Mesendoderm (in vitro differentiated cells): Measurements from ENCODE around the gene PDE9A.

Experiments used
- DNase-seq: peaks from one replicate; pipeline ENCODE4 v3.0.0; 2013
- H2AK5ac ChIP-seq: 2 replicates; pipeline ENCODE4 v1.6.1; 2013; ENCODE audit warnings: low read length, inconsistent platforms
- H2BK120ac ChIP-seq: 2 replicates; pipeline ENCODE4 v1.6.1; 2013; ENCODE audit warnings: low read depth, mild to moderate bottlenecking, low read length, moderate library complexity, mixed read lengths
- H2BK15ac ChIP-seq: replicated peaks from 2 replicates; pipeline ENCODE4 v1.6.1; 2013; ENCODE audit warnings: low read depth, mild to moderate bottlenecking, moderate library complexity
- H2BK5ac ChIP-seq: 2 replicates; pipeline ENCODE4 v1.6.1; 2013; ENCODE audit warnings: low read length, inconsistent platforms
- H3K18ac ChIP-seq: 2 replicates; pipeline ENCODE4 v1.6.1; 2013; ENCODE audit warnings: mild to moderate bottlenecking, low read length, mixed read lengths
- H3K23ac ChIP-seq: one replicate; pipeline ENCODE4 v1.6.1; 2013; ENCODE audit warnings: low read length
- H3K27ac ChIP-seq: 2 replicates; pipeline ENCODE4 v1.5.1; 2013; ENCODE audit warnings: low read depth, mild to moderate bottlenecking, inconsistent platforms, low read length, moderate library complexity
- H3K27me3 ChIP-seq: 2 replicates; pipeline ENCODE4 v1.6.1; 2013; ENCODE audit warnings: low read length, control low read depth, mild to moderate bottlenecking, inconsistent platforms; ENCODE audit not compliant: insufficient read depth, poor library complexity
- H3K36me3 ChIP-seq: 2 replicates; pipeline ENCODE4 v1.6.1; 2013; ENCODE audit warnings: low read length, inconsistent platforms; ENCODE audit not compliant: control insufficient read depth, insufficient read depth
- H3K4ac ChIP-seq: one replicate; pipeline ENCODE4 v1.6.1; 2013; ENCODE audit warnings: low read depth, mild to moderate bottlenecking, low read length, moderate library complexity
- H3K4me1 ChIP-seq: 2 replicates; pipeline ENCODE4 v1.6.1; 2013; ENCODE audit warnings: low read depth, low read length, inconsistent platforms; ENCODE audit not compliant: control insufficient read depth
- H3K4me2 ChIP-seq: 2 replicates; pipeline ENCODE4 v1.6.1; 2013; ENCODE audit warnings: low read length
- H3K4me3 ChIP-seq: 2 replicates; pipeline ENCODE4 v1.5.1; 2013; ENCODE audit warnings: mild to moderate bottlenecking, low read length
- H3K56ac ChIP-seq: one replicate; pipeline ENCODE4 v1.6.1; 2013; ENCODE audit warnings: low read length
- H3K79me1 ChIP-seq: 2 replicates; pipeline ENCODE4 v1.6.1; 2013; ENCODE audit warnings: low read length, inconsistent platforms
- H3K79me2 ChIP-seq: 2 replicates; pipeline ENCODE4 v1.6.1; 2013; ENCODE audit warnings: mild to moderate bottlenecking, low read length; ENCODE audit not compliant: control insufficient read depth, insufficient read depth
- H3K9ac ChIP-seq: 2 replicates; pipeline ENCODE4 v1.6.1; 2013; ENCODE audit warnings: low read length, inconsistent platforms
- H4K5ac ChIP-seq: one replicate; pipeline ENCODE4 v1.6.1; 2013; ENCODE audit warnings: low read length
- H4K8ac ChIP-seq: one replicate; pipeline ENCODE4 v1.6.1; 2013; ENCODE audit warnings: low read depth, mild to moderate bottlenecking, control low read depth, low read length, moderate library complexity
- WGBS: extraction: QIAGEN DNeasy Blood & Tissue Kit; methylation state at CpG from one replicate; pipeline ENCODE4 v1.1.7; 2013; ENCODE audit warnings: low lambda C conversion rate, missing lambda C conversion rate; ENCODE audit not compliant: insufficient coverage; ENCODE audit errors: extremely low coverage; 5-methylcytosine and 5-hydroxymethylcytosine counted together

Gene PDE9A

GRCh38 chr21:42619841-42620240, 33.6 kb upstream of the PDE9A start:
- no CpG with 5 or more reads among the region's 6 CpGs for WGBS
- H3K9ac ChIP-seq = no peak overlapping the region

GRCh38 chr21:42621166-42621818, 32.1 kb upstream of the PDE9A start:
- Histone ChIP-seq H3K18ac (no peak overlapping the region), H3K4me3 (no peak overlapping the region), H3K23ac (no peak overlapping the region), H4K8ac (no peak overlapping the region), H3K9ac (no peak overlapping the region), H2BK5ac (no peak overlapping the region), H2AK5ac (no peak overlapping the region), H4K5ac (no peak overlapping the region), H3K79me2 (no peaks in the 10 kb centered on the region), H3K27ac (no peak overlapping the region), H3K4me1 (no peaks in the 10 kb centered on the region), H3K27me3 (no peaks in the 10 kb centered on the region), H3K56ac (no peak overlapping the region), H3K79me1 (no peaks in the 10 kb centered on the region), H3K36me3 (no peaks in the 10 kb centered on the region), H2BK120ac (no peak overlapping the region), H3K4me2 (no peak overlapping the region), H2BK15ac (no peak overlapping the region), H3K4ac (no peak overlapping the region)
- no CpG with 5 or more reads among the region's 15 CpGs for WGBS
- no peak for DNase-seq

More at GRCh38 chr21:42619841-42620240, 33.6 kb upstream of the PDE9A start:
- Histone ChIP-seq H3K4me1 (no peaks in the 10 kb centered on the region), H3K18ac (no peak overlapping the region), H4K8ac (no peak overlapping the region), H3K27me3 (no peaks in the 10 kb centered on the region), H4K5ac (no peak overlapping the region), H3K56ac (no peak overlapping the region), H3K4ac (no peak overlapping the region), H2BK5ac (no peak overlapping the region), H2BK15ac (no peak overlapping the region), H3K4me3 (no peak overlapping the region), H3K36me3 (no peaks in the 10 kb centered on the region), H3K79me1 (no peaks in the 10 kb centered on the region), H3K79me2 (no peaks in the 10 kb centered on the region), H2AK5ac (no peak overlapping the region), H3K27ac (no peak overlapping the region), H2BK120ac (no peak overlapping the region), H3K23ac (no peak overlapping the region), H3K4me2 (no peak overlapping the region)
- no peak for DNase-seq

- no peak for DNase-seq
- no CpG with 5 or more reads among the region's 9 CpGs for WGBS
- H2AK5ac ChIP-seq = no peak overlapping the region
These were observed 31.6 kb upstream of the PDE9A start for GRCh38 chr21:42621819-42622177.

GRCh38 chr21:42622284-42622683, 31.1 kb upstream of the PDE9A start:
- Histone ChIP-seq H3K23ac (no peak overlapping the region), H3K27me3 (no peaks in the 10 kb centered on the region), H3K36me3 (no peaks in the 10 kb centered on the region), H3K79me1 (no peaks in the 10 kb centered on the region), H3K4me2 (no peak overlapping the region), H3K4me1 (no peaks in the 10 kb centered on the region), H2AK5ac (no peak overlapping the region), H3K56ac (no peak overlapping the region), H3K9ac (no peak overlapping the region), H3K18ac (no peak overlapping the region), H2BK5ac (no peak overlapping the region), H3K4ac (no peak overlapping the region), H2BK15ac (no peak overlapping the region), H3K79me2 (no peaks in the 10 kb centered on the region), H4K5ac (no peak overlapping the region), H3K27ac (no peak overlapping the region), H2BK120ac (no peak overlapping the region), H3K4me3 (no peak overlapping the region), H4K8ac (no peak overlapping the region)
- no peak for DNase-seq
- no CpG with 5 or more reads among the region's 7 CpGs for whole genome bisulfite sequencing

More at GRCh38 chr21:42621819-42622177, 31.6 kb upstream of the PDE9A start:
- Histone ChIP-seq H3K56ac (no peak overlapping the region), H2BK15ac (no peak overlapping the region), H2BK5ac (no peak overlapping the region), H3K4me1 (no peaks in the 10 kb centered on the region), H3K4ac (no peak overlapping the region), H4K5ac (no peak overlapping the region), H3K4me3 (no peak overlapping the region), H4K8ac (no peak overlapping the region), H3K79me1 (no peaks in the 10 kb centered on the region), H3K9ac (no peak overlapping the region), H3K27ac (no peak overlapping the region), H3K4me2 (no peak overlapping the region), H3K27me3 (no peaks in the 10 kb centered on the region), H2BK120ac (no peak overlapping the region), H3K36me3 (no peaks in the 10 kb centered on the region), H3K79me2 (no peaks in the 10 kb centered on the region), H3K23ac (no peak overlapping the region), H3K18ac (no peak overlapping the region)

GRCh38 chr21:42623694-42624093, 29.7 kb upstream of the PDE9A start:
- Histone ChIP-seq H3K79me1 (no peaks in the 10 kb centered on the region), H3K9ac (no peak overlapping the region), H3K27me3 (no peaks in the 10 kb centered on the region), H2BK15ac (no peak overlapping the region), H3K4me3 (no peak overlapping the region), H3K4me2 (no peak overlapping the region), H3K56ac (no peak overlapping the region), H3K18ac (no peak overlapping the region), H3K36me3 (no peaks in the 10 kb centered on the region), H4K8ac (no peak overlapping the region), H3K27ac (no peak overlapping the region), H2AK5ac (no peak overlapping the region), H2BK120ac (no peak overlapping the region), H3K4ac (no peak overlapping the region), H3K79me2 (no peaks in the 10 kb centered on the region), H4K5ac (no peak overlapping the region), H3K23ac (no peak overlapping the region), H3K4me1 (no peaks in the 10 kb centered on the region), H2BK5ac (no peak overlapping the region)
- WGBS = no CpG with 5 or more reads among the region's 7 CpGs
- DNase-seq = no peak
